Measurements from ENCODE around the gene FAF2.

FAF2 gene

GRCh38 chr5:176529116-176529740 lies 81.0 kb downstream of the FAF2 start:
- no peak overlapping the region for H3K27ac ChIP-seq
- TF ChIP-seq CTCF (conservative IDR thresholded peaks at IDR 0.05): no peak
- TF ChIP-seq ZFX (IDR thresholded peaks at IDR 0.05): no peak

GRCh38 chr5:176529741-176530141 lies 81.6 kb downstream of the FAF2 start:
- no peak for TF ChIP-seq ZFX (IDR thresholded peaks at IDR 0.05)
- H3K27ac ChIP-seq: no peak overlapping the region

GRCh38 chr5:176530393-176530982 lies 82.3 kb downstream of the FAF2 start:
- TF ChIP-seq ZFX (IDR thresholded peaks at IDR 0.05): no peak
- TF ChIP-seq CTCF (conservative IDR thresholded peaks at IDR 0.05): no peak
- no peak overlapping the region for H3K27ac ChIP-seq

- TF ChIP-seq CTCF (conservative IDR thresholded peaks at IDR 0.05): no peak
- no peak for TF ChIP-seq ZFX (IDR thresholded peaks at IDR 0.05)
- H3K27ac ChIP-seq: no peak overlapping the region
Observed at GRCh38 chr5:176530983-176531901, 83.1 kb downstream of the FAF2 start.

GRCh38 chr5:176531902-176532493 lies 83.8 kb downstream of the FAF2 start:
- no peak overlapping the region for H3K27ac ChIP-seq
- TF ChIP-seq ZFX (IDR thresholded peaks at IDR 0.05) (no peak), CTCF (conservative IDR thresholded peaks at IDR 0.05) (no peak)

GRCh38 chr5:176532795-176533194 lies 84.6 kb downstream of the FAF2 start:
- no peak overlapping the region; the same call in 1 of the 2 replicates for H3K27ac ChIP-seq
- TF ChIP-seq ZFX (IDR thresholded peaks at IDR 0.05): no peak
- no peak for TF ChIP-seq CTCF (conservative IDR thresholded peaks at IDR 0.05)

GRCh38 chr5:176533390-176533789 lies 85.2 kb downstream of the FAF2 start:
- H3K27ac ChIP-seq: peak overlapping the region; percentile 97
- TF ChIP-seq ZFX (IDR thresholded peaks at IDR 0.05) (no peak), CTCF (conservative IDR thresholded peaks at IDR 0.05) (no peak)
